ENCODE data around the gene PACSIN2.

PACSIN2 gene

DNA sequence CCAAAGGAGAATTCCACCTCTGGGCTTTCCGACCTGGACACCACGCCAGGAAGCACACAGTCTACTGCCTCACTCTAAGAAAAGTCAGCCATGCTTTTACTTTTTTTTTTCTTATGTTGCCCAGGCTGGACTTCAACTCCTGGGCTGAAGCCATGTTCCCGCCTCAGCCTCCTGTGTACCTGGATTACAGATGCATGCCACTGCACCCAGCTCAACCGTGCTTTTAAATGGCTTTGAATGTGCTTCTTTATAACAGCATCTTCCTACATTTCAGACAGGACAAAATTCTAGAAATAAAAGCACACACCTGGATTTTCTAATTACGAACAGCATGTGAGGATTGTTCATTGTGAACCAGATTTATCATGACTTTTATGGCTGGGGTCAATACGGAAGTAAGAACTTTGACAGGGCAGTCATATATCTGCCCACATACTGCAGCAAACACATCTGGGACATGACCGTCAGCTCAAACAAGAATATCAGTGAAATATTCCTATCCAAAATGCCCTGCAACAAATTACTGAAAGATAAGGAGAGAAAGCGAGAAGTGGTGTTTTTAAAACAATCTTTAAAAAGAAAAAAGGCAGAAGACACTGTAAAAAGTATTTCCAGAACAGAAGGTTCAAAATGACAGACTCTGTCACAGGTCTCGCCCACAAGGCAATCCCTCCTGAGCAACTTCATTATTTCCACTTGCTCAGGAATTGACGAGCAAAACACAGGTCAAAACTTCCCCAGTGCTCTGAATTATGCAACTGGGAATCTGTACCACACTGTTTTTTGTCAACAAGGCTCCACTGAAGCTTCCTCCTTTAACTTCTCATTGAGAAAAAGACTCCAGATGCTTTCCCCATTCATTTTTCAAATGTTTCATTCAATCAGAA lies 42.1 kb downstream of the PACSIN2 start:
- TF ChIP-seq GATA2 (IDR thresholded peaks at IDR 0.05; ENCODE audit: low read depth, low read length) (no peak), GATA3 (IDR thresholded peaks at IDR 0.05; ENCODE audit: low read depth, low read length) (no peak)

DNA sequence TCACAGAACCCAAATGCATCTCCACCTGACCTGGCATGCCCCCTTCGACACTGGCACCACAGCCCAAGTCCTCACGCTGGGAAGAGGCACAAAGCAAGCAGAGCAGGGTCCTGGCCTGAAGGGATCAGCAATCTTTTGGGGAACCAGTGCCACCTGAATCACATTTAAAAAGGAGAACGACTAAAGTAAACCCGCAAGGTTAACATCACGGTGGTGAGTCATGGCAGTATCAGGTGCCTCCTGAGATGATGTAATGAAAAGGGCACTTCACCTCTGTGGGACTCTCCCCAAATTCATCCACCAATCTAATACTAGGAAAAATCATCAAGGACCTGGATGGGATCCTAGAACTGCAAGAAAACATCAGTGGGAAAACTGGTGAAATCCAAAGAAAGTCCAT lies 44.9 kb downstream of the PACSIN2 start:
- TF ChIP-seq GATA2 (IDR thresholded peaks at IDR 0.05; ENCODE audit: low read depth, low read length) (no peak), GATA3 (IDR thresholded peaks at IDR 0.05; ENCODE audit: low read depth, low read length) (no peak)

DNA sequence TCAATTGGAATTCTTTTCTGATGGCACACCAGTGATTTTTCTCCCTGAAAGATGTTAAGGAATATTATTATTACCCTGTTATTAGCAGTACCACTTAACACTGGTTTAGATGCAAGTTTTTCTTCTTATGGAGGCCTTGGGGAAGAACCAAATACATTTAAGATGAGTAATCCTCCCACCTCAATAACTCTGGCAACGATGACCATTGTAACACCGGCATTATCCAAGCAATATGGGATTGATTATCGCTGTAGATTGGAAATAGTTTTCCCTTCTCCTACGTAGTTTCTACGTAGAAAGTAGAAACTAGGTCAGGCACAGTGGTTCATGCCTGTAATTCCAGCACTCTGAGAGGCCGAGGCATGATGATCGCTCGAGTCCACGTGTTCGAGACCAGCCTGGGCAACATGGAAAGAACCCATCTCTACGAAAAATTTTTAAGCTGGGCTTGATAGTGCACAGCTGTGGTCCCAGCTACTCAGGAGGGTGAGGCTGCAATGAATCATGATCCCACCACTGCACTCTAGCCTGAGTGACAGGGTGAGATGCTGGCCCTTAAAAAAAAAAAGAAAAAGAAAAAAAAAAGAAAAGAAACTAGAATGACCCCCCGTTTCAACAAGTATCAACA lies 45.5 kb downstream of the PACSIN2 start:
- TF ChIP-seq GATA2 (IDR thresholded peaks at IDR 0.05; ENCODE audit: low read depth, low read length) (no peak), GATA3 (IDR thresholded peaks at IDR 0.05; ENCODE audit: low read depth, low read length) (no peak)

GRCh38 chr22:42967933-42968332 lies 47.0 kb downstream of the PACSIN2 start:
- TF ChIP-seq GATA3 (IDR thresholded peaks at IDR 0.05; ENCODE audit: low read depth, low read length): no peak
- no peak for TF ChIP-seq GATA2 (IDR thresholded peaks at IDR 0.05; ENCODE audit: low read depth, low read length)

DNA sequence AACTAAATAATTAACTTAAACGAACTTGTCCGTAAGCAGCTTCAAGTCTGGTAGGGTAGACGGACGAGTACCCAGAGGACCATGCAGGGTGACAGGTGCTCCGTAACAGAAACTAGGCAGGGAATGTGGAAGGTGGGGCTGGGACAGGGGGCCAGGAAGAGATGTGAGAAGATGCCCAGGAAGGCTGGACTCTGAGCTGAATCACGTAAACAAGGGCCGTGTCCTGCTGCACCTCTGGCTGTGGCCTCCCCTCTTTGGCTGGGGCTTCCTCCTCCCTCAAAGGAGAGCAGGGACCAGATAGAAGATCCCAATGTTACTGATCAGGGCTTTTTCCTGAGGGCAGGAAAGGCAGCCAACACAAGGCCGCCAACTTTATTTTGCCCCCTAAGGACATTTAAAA lies 47.9 kb downstream of the PACSIN2 start:
- TF ChIP-seq GATA3 (IDR thresholded peaks at IDR 0.05; ENCODE audit: low read depth, low read length): no peak
- no peak for TF ChIP-seq GATA2 (IDR thresholded peaks at IDR 0.05; ENCODE audit: low read depth, low read length)

DNA sequence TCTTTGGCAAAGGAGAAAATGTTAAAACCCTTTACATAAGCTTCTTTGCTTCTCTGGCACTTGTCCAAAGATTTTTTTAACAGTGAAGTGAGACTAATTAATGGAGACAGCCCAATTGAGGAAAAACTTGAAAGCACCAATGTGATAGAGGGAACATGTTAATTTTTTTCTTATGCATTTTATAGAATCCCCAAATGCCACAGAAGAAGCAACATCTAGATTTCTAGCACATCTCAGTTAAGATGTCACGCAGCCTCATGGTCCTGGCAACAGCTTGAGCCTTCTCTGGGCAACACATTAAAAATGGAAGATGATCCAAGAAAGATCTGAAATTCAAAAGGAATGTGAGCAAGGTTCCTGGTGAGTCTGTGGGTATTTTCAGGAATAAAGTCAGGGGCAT lies 48.5 kb downstream of the PACSIN2 start:
- no peak for TF ChIP-seq GATA2 (IDR thresholded peaks at IDR 0.05; ENCODE audit: low read depth, low read length)
- TF ChIP-seq GATA3 (IDR thresholded peaks at IDR 0.05; ENCODE audit: low read depth, low read length): no peak

GRCh38 chr22:42964994-42965699 lies 49.8 kb downstream of the PACSIN2 start:
- TF ChIP-seq GATA2 (IDR thresholded peaks at IDR 0.05; ENCODE audit: low read depth, low read length) (no peak), GATA3 (IDR thresholded peaks at IDR 0.05; ENCODE audit: low read depth, low read length) (no peak)

- TF ChIP-seq GATA3 (IDR thresholded peaks at IDR 0.05; ENCODE audit: low read depth, low read length) (no peak), GATA2 (IDR thresholded peaks at IDR 0.05; ENCODE audit: low read depth, low read length) (no peak)
Measured at GRCh38 chr22:42963231-42963595, 51.7 kb downstream of the PACSIN2 start.

DNA sequence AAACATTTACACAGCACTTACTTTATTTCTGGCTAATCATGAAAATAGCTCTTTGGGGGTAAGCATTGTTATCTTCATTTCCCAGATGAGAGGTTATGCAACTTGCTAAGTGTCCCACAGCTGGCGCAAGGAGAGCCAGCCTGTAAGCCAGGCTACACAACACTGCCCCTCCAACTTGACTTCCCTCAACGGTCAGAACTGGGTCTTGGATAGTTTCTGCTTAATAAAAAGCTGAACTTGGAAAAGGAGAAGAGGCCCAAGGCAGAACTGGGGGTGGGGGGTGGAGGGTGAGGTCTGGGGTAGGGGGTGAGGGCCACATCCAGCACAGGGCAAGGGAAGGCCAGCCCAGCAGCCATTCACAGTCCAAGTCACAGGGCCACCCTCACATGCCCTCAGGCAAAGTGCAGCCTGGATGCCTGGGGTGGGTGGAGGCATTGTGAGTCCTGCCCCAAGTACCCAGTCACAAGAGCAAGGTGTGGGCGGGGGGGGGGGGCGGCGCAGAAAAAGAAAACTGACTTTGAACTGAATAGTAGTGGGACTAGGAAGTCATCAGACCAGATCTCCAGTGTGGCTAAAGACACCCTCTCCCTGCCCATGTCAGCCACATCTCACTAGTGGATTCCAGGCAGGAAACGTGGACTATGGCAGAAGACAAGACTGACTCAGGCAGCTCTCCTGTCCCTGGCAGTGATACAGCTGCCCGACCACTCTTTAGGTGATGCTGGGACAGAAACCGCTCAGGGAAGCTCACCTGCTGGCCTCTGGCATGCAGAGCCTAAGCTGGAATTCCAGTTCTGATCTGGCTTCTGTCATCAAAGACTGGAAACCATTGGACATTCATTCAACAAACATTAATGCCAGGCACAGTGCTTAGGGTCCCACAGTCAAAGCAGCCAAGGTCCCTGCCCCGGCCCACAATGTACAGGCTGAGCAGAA lies 52.4 kb downstream of the PACSIN2 start:
- TF ChIP-seq GATA2 (IDR thresholded peaks at IDR 0.05; ENCODE audit: low read depth, low read length): no peak
- TF ChIP-seq GATA3 (IDR thresholded peaks at IDR 0.05; ENCODE audit: low read depth, low read length): no peak

GRCh38 chr22:42961810-42962209 lies 53.1 kb downstream of the PACSIN2 start:
- TF ChIP-seq GATA3 (IDR thresholded peaks at IDR 0.05; ENCODE audit: low read depth, low read length) (no peak), GATA2 (IDR thresholded peaks at IDR 0.05; ENCODE audit: low read depth, low read length) (no peak)

DNA sequence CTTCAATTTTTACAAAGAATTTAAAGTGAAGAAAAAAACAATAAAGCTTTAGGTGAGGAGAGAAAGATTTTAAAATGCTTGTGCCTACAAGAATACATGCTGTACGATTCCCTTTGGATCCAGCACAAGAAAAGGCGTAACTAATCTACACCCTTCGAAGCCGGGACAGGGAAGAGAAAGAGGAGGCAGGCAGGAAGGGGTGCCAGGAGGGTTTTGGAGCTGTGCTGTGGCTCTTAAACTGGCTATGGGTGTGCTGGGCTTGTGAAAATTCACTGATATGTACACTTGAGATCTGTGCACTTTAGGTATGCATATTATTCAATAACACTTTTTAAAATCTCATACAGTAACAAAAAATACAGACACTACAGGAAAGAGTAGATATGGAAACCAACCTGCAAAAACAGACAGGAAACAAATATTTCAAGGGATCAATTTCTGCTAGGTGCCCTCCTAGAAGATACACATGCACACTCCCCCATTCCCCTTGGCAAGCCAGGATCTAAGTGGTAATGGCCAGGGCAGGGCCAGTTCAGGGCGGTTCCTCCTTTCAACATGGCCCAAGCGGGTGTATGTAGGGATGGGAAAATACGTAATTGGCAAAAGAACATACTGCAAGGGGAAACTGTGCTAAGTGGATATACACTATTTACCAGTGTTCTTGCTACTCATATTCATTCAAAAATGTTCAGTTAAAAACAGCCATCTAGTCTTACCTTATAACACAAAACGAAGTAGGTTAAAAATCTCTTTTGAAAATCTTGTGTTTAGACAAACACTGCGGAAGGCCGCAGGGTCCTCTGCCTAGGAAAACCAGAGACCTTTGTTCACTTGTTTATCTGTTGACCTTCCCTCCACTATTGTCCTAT lies 54.2 kb downstream of the PACSIN2 start:
- no peak for TF ChIP-seq GATA2 (IDR thresholded peaks at IDR 0.05; ENCODE audit: low read depth, low read length)
- no peak for TF ChIP-seq GATA3 (IDR thresholded peaks at IDR 0.05; ENCODE audit: low read depth, low read length)

DNA sequence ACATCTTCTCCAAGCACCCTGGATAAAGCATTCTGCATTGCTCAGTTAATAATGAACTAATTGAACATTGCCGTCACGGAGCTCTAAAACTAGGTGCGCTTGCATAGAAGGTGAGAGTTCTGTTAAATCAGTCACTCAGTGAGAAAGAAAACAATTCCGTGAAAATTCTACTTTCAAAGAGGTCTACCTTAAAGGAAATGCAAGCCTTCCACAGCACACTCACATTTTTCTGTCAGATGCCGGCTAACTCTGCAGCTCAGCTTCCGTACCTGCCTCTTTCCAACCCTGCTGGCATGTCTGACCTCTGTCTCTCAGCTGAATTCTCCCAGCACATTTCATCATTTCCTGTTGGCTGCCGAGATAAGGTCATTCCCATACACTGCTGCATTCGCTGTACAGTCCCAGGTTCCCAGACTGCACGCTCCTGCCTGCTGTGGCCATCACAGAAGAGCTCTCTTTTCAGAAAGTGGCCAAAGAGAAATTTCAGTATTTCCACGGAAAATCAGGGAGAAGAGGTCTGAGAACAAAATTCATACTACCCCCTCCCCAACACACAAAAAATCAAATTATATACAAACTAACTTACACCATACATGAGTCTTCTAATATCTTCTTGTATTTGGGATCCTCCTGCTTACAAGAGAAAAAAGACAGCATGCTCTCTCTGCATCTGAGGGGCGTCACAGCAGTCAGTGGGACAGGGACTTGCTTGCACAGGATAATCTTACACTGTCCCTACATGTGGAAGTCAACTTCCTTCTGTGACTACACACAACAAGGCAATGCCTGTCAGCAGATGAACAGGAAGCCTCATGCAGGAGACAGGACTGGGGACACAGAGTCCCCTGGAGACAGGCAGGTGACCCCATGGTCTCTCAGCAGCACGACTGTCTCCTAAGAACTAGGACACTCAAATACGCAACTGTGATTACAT lies 55.1 kb downstream of the PACSIN2 start:
- TF ChIP-seq GATA2 (IDR thresholded peaks at IDR 0.05; ENCODE audit: low read depth, low read length) (peak; percentile 77), GATA3 (IDR thresholded peaks at IDR 0.05; ENCODE audit: low read depth, low read length) (no peak)
